CD14-positive monocyte (primary cell): ENCODE data around the gene SLC12A8. TPM values are rescaled to one million over a fixed set of nuclear protein-coding genes. Genes with fewer than 3 reads are reported as not detected.

Source experiments
- DNase-seq, 3 donors: peaks; one replicate each; pipeline ENCODE4 v3.0.0-alpha.2; 2011 to 2022
- H2AFZ ChIP-seq: 2 replicates; pipeline ENCODE4 v1.6.0; 2012; ENCODE audit warnings: mild to moderate bottlenecking, low read depth, low read length, inconsistent platforms; ENCODE audit not compliant: insufficient read depth, poor library complexity, severe bottlenecking
- H3K27ac ChIP-seq, 2 donors: 1 replicate in 1 of 2; 2 replicates in 1 of 2; pipeline ENCODE4 v1.5.1; 2012 to 2013; ENCODE audit warnings: low read length in 2 of 2, control low read depth in 1 of 2, inconsistent platforms in 1 of 2, low read depth in 1 of 2, mild to moderate bottlenecking in 1 of 2
- H3K27me3 ChIP-seq, 2 donors: one replicate each; pipeline versions ENCODE4 v1.6.0 to v1.6.1; 2011 to 2013; ENCODE audit warnings: low read length in 2 of 2; ENCODE audit not compliant: control insufficient read depth in 2 of 2, insufficient read depth in 2 of 2
- H3K36me3 ChIP-seq, 2 donors: replicated peaks in 1 of 2; 1 replicate in 1 of 2; 2 replicates in 1 of 2; pipeline versions ENCODE4 v1.5.1 to v1.6.1; 2012 to 2013; ENCODE audit warnings: low read length in 2 of 2, control low read depth in 1 of 2, inconsistent platforms in 1 of 2, mild to moderate bottlenecking in 1 of 2; ENCODE audit not compliant: insufficient read depth in 2 of 2, control insufficient read depth in 1 of 2
- H3K4me1 ChIP-seq, 2 donors: 1 replicate in 1 of 2; 2 replicates in 1 of 2; pipeline versions ENCODE4 v1.5.1 to v1.6.1; 2012 to 2013; ENCODE audit warnings: low read length in 2 of 2, control low read depth in 1 of 2, inconsistent platforms in 1 of 2, mild to moderate bottlenecking in 1 of 2, moderate library complexity in 1 of 2; ENCODE audit not compliant: insufficient read depth in 2 of 2, control insufficient read depth in 1 of 2
- H3K4me2 ChIP-seq: replicated peaks from 2 replicates; pipeline ENCODE3; 2012; ENCODE audit warnings: low read length, moderate library complexity, mild to moderate bottlenecking; ENCODE audit not compliant: poor library complexity, severe bottlenecking; ENCODE audit errors: extremely low read depth
- H3K4me3 ChIP-seq, 3 experiments: fragments of 200-600 bp in 1 of 3; sonication (generic) in 1 of 3; replicated peaks in 1 of 3; 1 replicate in 2 of 3; 2 replicates in 1 of 3; pipeline ENCODE4 v1.5.1; 2011 to 2013; ENCODE audit warnings: low read length in 3 of 3, mild to moderate bottlenecking in 3 of 3, control low read depth in 2 of 3, low read depth in 2 of 3, inconsistent platforms in 1 of 3, moderate library complexity in 1 of 3
- H3K79me2 ChIP-seq: 2 replicates; pipeline ENCODE4 v1.6.0; 2012; ENCODE audit warnings: mild to moderate bottlenecking, control low read depth, inconsistent platforms, low read length, moderate library complexity; ENCODE audit not compliant: insufficient read depth
- H3K9ac ChIP-seq: 2 replicates; pipeline ENCODE4 v1.6.0; 2017; ENCODE audit warnings: low read length, mild to moderate bottlenecking; ENCODE audit not compliant: insufficient read depth, poor library complexity, severe bottlenecking
- H3K9me3 ChIP-seq, 2 donors: replicated peaks in 1 of 2; 1 replicate in 1 of 2; 2 replicates in 1 of 2; pipeline versions ENCODE4 v1.5.1 to v1.6.1; 2012 to 2013; ENCODE audit warnings: low read length in 2 of 2, control low read depth in 1 of 2; ENCODE audit not compliant: control insufficient read depth in 1 of 2, insufficient read depth in 1 of 2
- H4K20me1 ChIP-seq: 2 replicates; pipeline ENCODE4 v1.6.0; 2012; ENCODE audit warnings: mild to moderate bottlenecking, low read length, control low read depth, moderate library complexity; ENCODE audit not compliant: insufficient read depth
- H3K27ac Mint-ChIP-seq, 7 donors: one replicate each; pipeline ENCODE4 v1.8.0; 2020; ENCODE audit warnings: mild to moderate bottlenecking in 7 of 7, mixed read lengths in 7 of 7, moderate library complexity in 6 of 7, inconsistent platforms in 2 of 7
- H3K27me3 Mint-ChIP-seq, 3 donors: one replicate each; pipeline ENCODE4 v1.8.0; 2021 to 2022; ENCODE audit warnings: low read depth in 3 of 3, mild to moderate bottlenecking in 3 of 3, mixed read lengths in 3 of 3, moderate library complexity in 3 of 3, inconsistent platforms in 1 of 3
- H3K36me3 Mint-ChIP-seq, 2 donors: one replicate each; pipeline ENCODE4 v1.8.0; 2020; ENCODE audit warnings: mixed read lengths in 2 of 2, inconsistent platforms in 1 of 2, mild to moderate bottlenecking in 1 of 2
- H3K4me1 Mint-ChIP-seq: one replicate; pipeline ENCODE4 v1.8.0; 2020; ENCODE audit warnings: mild to moderate bottlenecking, mixed read lengths
- H3K4me3 Mint-ChIP-seq, 2 donors: one replicate each; pipeline ENCODE4 v1.8.0; 2020; ENCODE audit warnings: mild to moderate bottlenecking in 2 of 2, mixed read lengths in 2 of 2, moderate library complexity in 1 of 2
- H3K9me3 Mint-ChIP-seq, 7 donors: one replicate each; pipeline ENCODE4 v1.8.0; 2020 to 2022; ENCODE audit warnings: mixed read lengths in 7 of 7, mild to moderate bottlenecking in 6 of 7, moderate library complexity in 6 of 7, inconsistent platforms in 2 of 7
- CTCF ChIP-seq: fragments of 200-600 bp; IDR thresholded peaks from one replicate; pipeline ENCODE4 v1.8.0; 2022; ENCODE audit warnings: antibody characterized with exemption, mild to moderate bottlenecking
- WGBS: methylation state at CpG from one replicate; pipeline ENCODE4 v1.1.5; 2013; ENCODE audit warnings: missing lambda C conversion rate; ENCODE audit not compliant: insufficient coverage; 5-methylcytosine and 5-hydroxymethylcytosine counted together
- intact Hi-C, 2 donors: fragments of 100-400 bp; cut with micrococcal nuclease; formaldehyde crosslinking; loops; one replicate each; pipeline versions ENCODE4 v1.15.0 to v1.15.1; 2023
- polyA plus RNA-seq, 3 donors: library from polyadenylated mRNA; depleted of rRNA in 1 of 3; unstranded in 2 of 3; stranded (reverse) in 1 of 3; fragments of 300-500 nt in 2 of 3; fragments of >200 nt in 1 of 3; fragmentation: Illumina TruSeq in 2 of 3; gene quantifications; 1 replicate in 2 of 3; 2 replicates in 1 of 3; pipeline ENCODE4 v1.2.3, GENCODE V29; 2012 to 2021

SLC12A8 gene
- polyA plus RNA-seq, 3 donors: 0.23 to 0.46 (median 0.35) TPM

DNA sequence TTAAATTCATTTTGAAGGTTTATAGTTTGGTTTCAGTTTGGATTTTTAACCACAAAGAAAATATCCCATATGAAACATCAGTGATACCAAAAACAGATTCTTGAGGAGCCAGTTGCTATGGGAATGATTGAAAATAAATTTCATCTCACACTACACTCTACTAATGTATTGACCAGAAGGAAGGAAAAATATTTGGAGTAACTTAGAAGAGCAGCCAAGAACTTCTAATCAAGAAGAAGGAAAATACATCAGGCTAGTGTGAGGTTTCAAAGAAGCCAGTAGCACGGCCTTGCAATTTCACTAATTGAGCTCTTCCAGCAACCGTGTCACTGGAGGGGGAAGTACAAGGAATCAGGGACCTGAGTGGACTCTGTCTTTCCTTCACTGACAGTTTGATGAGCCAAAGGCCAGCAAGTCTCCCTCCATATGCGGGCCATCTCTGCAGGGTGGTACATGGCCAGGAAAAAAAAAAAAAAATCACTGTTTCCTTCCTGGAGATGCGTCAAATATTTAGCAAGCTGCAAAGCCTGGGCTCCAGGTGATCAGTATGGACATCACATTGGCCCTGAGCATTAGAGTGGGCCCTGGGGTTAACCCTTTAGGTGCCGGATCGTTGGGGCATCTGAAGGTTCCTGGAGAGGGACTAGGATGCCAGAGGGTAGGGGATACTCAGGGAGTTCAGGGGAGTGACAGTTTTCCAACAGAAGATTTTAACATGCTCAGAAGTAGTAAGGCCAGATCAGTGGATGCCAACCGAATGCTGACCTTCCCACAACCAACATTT lies 37.1 kb downstream of the SLC12A8 start:
- H3K27ac ChIP-seq: no peak overlapping the region
- Mint-ChIP-seq H3K36me3 (no peaks in the 10 kb centered on the region), H3K4me1 (peaks cover 2% of the 10 kb centered on the region), H3K27me3 (peaks cover 0 to 1% (median 0%) of the 10 kb centered on the region in 3 donors), H3K4me3 (no peak overlapping the region), H3K27ac (no peak overlapping the region), H3K9me3 (peaks cover 7 to 16% (median 12%) of the 10 kb centered on the region in 7 donors)
- H4K20me1 ChIP-seq: no peaks in the 10 kb centered on the region
- no peak overlapping the region for H2AFZ ChIP-seq
- no peaks in the 10 kb centered on the region for H3K36me3 ChIP-seq
- no peak overlapping the region for H3K4me3 ChIP-seq
- 88% methylated on average over 4 of the region's 7 CpGs for WGBS
- H3K9me3 ChIP-seq: no peaks in the 10 kb centered on the region
- intact Hi-C loops: no loop called here
- no peak overlapping the region for H3K4me2 ChIP-seq
- no peaks in the 10 kb centered on the region for H3K4me1 ChIP-seq
- no peaks in the 10 kb centered on the region for H3K27me3 ChIP-seq
- no peaks in the 10 kb centered on the region for H3K79me2 ChIP-seq
- no peak for DNase-seq
- TF ChIP-seq CTCF: no peak
- H3K9ac ChIP-seq: no peak overlapping the region

DNA sequence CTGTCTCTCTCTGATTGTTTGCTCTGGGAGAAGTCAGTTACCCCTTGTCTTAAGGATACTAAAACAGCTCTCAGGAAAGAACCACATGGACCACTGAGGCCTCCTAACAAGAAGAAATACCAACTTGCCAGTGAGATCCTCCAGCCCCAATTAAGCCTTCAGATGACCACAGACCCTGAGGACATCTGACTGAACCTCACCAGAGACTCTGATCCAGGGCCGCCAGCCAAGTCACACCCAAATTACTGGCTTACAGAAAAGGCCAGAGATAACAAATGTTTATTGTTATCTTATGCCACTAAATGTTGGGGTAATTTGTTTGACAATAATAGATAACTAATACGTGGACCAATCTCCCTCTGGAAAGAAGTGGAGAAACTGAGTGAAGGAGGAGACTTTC lies 40.2 kb downstream of the SLC12A8 start:
- Mint-ChIP-seq H3K36me3 (no peaks in the 10 kb centered on the region), H3K4me3 (peak overlapping the region in 1 of 2 donors; percentile 37), H3K27me3 (peaks cover 0 to 2% (median 1%) of the 10 kb centered on the region in 3 donors), H3K27ac (no peak overlapping the region), H3K4me1 (peaks cover 3% of the 10 kb centered on the region), H3K9me3 (peaks cover 7 to 16% (median 12%) of the 10 kb centered on the region in 7 donors)
- Histone ChIP-seq H2AFZ (no peak overlapping the region), H3K79me2 (no peaks in the 10 kb centered on the region), H3K4me2 (no peak overlapping the region), H3K27me3 (no peaks in the 10 kb centered on the region), H4K20me1 (no peaks in the 10 kb centered on the region), H3K4me1 (no peaks in the 10 kb centered on the region), H3K36me3 (no peaks in the 10 kb centered on the region), H3K9me3 (no peaks in the 10 kb centered on the region), H3K4me3 (no peak overlapping the region), H3K9ac (no peak overlapping the region), H3K27ac (no peak overlapping the region)
- no peak for TF ChIP-seq CTCF
- no peak for DNase-seq
- intact Hi-C loops: no loop called here
- whole genome bisulfite sequencing: no CpG with 5 or more reads among the region's 2 CpGs
